GM06990 (cell line): ENCODE data around the gene ZKSCAN1.
"Not testable (repeated sequence)": the region's sequence is repeated elsewhere in the genome, so short reads cannot be mapped to it uniquely, and the experiment has no call there.

Experiments used
- DNase-seq: peaks from one replicate; pipeline ENCODE4 v3.0.0-alpha.2; 2011; ENCODE audit not compliant: insufficient read length; ENCODE audit errors: extremely low read depth
- H3K27me3 ChIP-seq: replicated peaks from 2 replicates; pipeline ENCODE4 v1.6.0; 2011; ENCODE audit warnings: low read length; ENCODE audit not compliant: control insufficient read depth, insufficient read depth
- H3K36me3 ChIP-seq: 2 replicates; pipeline ENCODE4 v1.5.1; 2011; ENCODE audit warnings: low read length; ENCODE audit not compliant: control insufficient read depth, insufficient read depth
- H3K4me3 ChIP-seq: replicated peaks from 2 replicates; pipeline ENCODE4 v1.5.1; 2011; ENCODE audit warnings: low read depth, mild to moderate bottlenecking, control low read depth, low read length
- CTCF ChIP-seq: IDR thresholded peaks from 2 replicates; pipeline ENCODE4 v1.5.1; 2011; ENCODE audit warnings: low read length, control low read depth, mild to moderate bottlenecking, inconsistent platforms; ENCODE audit not compliant: insufficient read depth, poor library complexity, severe bottlenecking

The ZKSCAN1 gene

DNA sequence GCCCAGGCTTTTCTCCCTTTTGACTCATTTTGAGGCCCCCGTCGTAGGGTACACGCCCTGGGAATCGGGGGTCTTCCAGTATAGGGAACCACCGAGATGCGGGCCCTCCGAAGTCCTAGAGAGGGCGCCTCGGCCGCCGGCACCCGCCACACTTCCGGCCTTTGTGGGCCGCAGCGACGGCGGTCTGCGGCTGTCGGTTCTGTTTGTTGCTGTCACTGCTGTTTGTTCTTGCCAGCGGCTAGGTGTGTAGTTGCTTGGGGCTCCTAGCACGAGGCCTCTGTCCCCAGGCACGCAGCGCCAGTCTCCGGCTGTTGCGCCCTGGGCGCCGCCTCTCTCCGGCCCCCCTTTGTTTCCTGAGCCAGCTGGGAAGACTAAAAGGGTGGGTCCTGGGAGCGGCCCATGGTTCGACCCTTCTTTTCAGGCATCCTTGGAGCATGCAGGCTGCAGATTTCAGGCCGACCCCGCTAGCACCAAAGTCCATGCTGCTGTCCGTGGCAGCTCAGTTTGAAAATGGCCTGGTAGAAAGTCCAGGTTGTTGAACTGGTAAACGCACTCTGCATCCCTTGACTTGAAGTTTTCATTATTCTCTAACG lies 17.8 kb upstream of the ZKSCAN1 start:
- no peaks in the 10 kb centered on the region for H3K36me3 ChIP-seq
- TF ChIP-seq CTCF, result peak; percentile 20
- peak; percentile 74 for DNase-seq
- no peaks in the 10 kb centered on the region for H3K27me3 ChIP-seq
- H3K4me3 ChIP-seq, result peak overlapping the region; percentile 52

DNA sequence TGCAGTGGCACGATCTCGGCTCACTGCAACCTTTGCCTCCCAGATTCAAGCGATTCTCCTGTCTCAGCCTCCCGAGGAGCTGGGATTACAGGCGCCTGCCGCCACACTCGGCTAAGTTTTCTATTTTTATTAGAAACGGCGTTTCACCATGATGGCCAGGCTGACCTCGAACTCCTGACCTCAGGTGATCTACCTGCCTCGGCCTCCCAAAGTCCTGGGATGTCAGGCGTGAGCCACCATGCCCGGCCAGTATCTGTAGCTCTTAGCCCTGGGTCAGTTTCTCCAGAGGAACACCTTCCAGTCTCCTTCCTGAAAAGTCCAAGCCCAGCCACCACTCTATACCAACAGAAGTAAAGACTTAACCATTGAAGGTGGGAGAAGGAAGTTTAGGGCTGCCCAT lies 15.2 kb upstream of the ZKSCAN1 start:
- TF ChIP-seq CTCF, result no peak
- no peak for DNase-seq
- H3K36me3 ChIP-seq, result no peaks in the 10 kb centered on the region
- H3K4me3 ChIP-seq, result no peak overlapping the region
- H3K27me3 ChIP-seq, result no peaks in the 10 kb centered on the region

DNA sequence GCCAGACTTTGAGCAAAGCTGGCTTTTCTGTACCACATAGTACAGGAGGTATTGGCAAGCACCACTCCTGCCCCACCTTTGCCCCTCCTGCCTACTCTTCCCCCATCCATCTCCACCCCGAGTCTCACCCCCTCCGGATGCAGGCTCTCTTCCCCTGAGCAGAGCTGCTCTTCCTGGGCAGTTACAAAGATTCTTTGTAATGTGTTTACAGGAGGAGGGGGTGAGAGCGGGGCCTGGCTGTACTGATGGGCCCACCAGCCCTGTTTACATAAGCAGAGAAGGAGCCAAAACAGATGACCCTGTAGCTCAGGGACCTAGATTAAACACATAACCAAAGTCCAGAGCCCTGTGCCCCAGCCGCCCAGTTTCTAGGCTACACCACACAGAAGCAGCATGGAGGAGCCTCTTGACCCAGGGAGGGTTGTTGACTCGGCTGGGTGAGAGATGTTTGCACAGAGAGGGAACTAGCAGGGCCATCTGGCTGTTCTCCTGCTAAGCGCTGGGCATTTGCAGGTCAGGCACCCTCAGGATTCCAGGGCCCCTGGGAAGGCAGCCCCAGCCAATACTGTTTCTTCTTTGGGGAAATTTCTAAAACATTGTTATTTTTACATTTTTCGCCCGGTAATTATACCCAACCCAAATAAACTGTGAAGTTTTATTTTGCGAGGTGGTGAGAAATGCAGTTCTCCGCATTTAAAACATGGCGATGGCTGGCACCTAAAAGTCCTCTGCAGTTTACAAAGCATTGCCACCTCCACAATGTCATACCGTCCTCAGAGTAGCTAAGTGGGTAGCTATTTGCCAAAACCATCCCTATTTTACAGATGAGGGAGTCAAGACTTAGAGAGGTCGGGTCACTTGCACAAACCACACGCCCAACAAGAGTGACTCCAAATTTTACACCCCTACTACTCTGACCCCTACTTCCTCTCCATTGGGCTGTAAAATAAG lies 11.4 kb upstream of the ZKSCAN1 start:
- Histone ChIP-seq H3K36me3 (no peaks in the 10 kb centered on the region), H3K27me3 (no peaks in the 10 kb centered on the region), H3K4me3 (no peak overlapping the region)
- no peak for DNase-seq
- no peak for TF ChIP-seq CTCF

- no peaks in the 10 kb centered on the region for H3K36me3 ChIP-seq
- DNase-seq, result no peak
- no peak overlapping the region for H3K4me3 ChIP-seq
- no peaks in the 10 kb centered on the region for H3K27me3 ChIP-seq
- TF ChIP-seq CTCF, result no peak
Measured at GRCh38 chr7:100007887-100008286, 7.5 kb upstream of the ZKSCAN1 start.

DNA sequence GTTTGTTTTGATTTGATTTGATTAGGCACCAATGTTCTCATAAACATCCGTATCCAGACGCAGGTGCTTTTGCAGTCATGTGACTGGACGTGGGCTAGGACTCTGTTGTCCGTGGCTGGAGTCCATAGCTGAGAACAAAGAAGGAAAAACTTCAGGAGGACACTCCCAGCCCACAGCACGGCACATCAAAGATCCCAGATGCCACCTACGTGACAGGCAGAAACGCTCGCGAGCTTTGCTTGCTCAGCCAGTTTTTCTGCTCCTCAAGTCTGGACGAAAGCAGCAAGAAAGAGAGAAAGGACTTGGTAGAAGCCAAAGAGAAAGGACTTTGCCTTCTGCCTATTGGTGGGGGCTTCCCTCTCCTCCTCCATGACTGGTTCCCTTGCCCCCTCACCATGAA lies 6.9 kb upstream of the ZKSCAN1 start:
- Histone ChIP-seq H3K36me3 (no peaks in the 10 kb centered on the region), H3K27me3 (no peaks in the 10 kb centered on the region), H3K4me3 (no peak overlapping the region)
- DNase-seq, result no peak
- no peak for TF ChIP-seq CTCF

- H3K36me3 ChIP-seq, DNase-seq: not testable (repeated sequence)
Measured at GRCh38 chr7:100009952-100010351, 5.4 kb upstream of the ZKSCAN1 start.

More at GRCh38 chr7:100009952-100010351, 5.4 kb upstream of the ZKSCAN1 start:
- not testable (repeated sequence) for H3K4me3 ChIP-seq, H3K27me3 ChIP-seq
